Nephron progenitor cell (in vitro differentiated cells): Measurements from ENCODE around the gene PLXDC1.
A peak's percentile ranks its signal among the peaks of the same experiment; 100 is the strongest.

Experiments
- DNase-seq: peaks from one replicate; pipeline ENCODE4 v3.0.0; 2021
- H3K27ac Mint-ChIP-seq: 2 replicates; pipeline ENCODE4 v1.8.0; 2021; ENCODE audit warnings: mild to moderate bottlenecking, moderate library complexity, mixed read lengths
- H3K27me3 Mint-ChIP-seq: 2 replicates; pipeline ENCODE4 v1.8.0; 2021; ENCODE audit warnings: mild to moderate bottlenecking, low read depth, mixed read lengths; ENCODE audit not compliant: poor library complexity
- H3K36me3 Mint-ChIP-seq: 2 replicates; pipeline ENCODE4 v1.8.0; 2021; ENCODE audit warnings: low read depth, mixed read lengths
- H3K4me1 Mint-ChIP-seq: 2 replicates; pipeline ENCODE4 v1.8.0; 2021; ENCODE audit warnings: mixed read lengths
- H3K4me3 Mint-ChIP-seq: 2 replicates; pipeline ENCODE4 v1.8.0; 2021; ENCODE audit warnings: mild to moderate bottlenecking, moderate library complexity, mixed read lengths
- H3K9me3 Mint-ChIP-seq: 2 replicates; pipeline ENCODE4 v1.8.0; 2021; ENCODE audit warnings: mild to moderate bottlenecking, moderate library complexity, mixed read lengths
- TF ChIP-seq, protein P1 (sequence below): fragments of 200-600 bp; sonication (generic); IDR thresholded peaks from 2 replicates; pipeline ENCODE4 v1.5.0; 2021; ENCODE audit warnings: antibody characterized with exemption

PLXDC1 gene

DNA sequence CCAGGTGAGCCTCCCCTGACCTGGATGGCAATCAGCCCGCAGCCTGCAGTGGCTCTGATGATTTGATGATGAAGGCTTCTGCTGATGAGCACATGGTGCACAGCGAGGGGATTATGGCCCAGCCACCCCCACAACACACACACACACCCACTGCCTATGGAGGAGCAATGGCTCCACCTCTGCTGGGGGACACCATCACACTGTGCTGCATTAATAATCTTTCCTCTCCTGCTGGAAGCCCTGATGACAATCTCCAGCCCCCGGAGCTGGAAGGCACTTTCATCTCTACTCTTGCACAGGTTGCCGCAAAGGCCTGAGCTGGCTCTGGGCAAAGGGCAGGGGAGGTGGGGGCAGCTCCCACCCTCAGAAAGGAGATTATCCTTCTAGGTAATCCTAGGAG, 79.9 kb downstream of the PLXDC1 start:
- DNase-seq = no peak
- no peaks in the 10 kb centered on the region for H3K9me3 Mint-ChIP-seq
- H3K27ac Mint-ChIP-seq = no peak overlapping the region
- peaks cover 5% of the 10 kb centered on the region for H3K27me3 Mint-ChIP-seq
- H3K36me3 Mint-ChIP-seq = no peaks in the 10 kb centered on the region
- peaks cover 46% of the 10 kb centered on the region for H3K4me1 Mint-ChIP-seq
- TF ChIP-seq, protein P1, sequence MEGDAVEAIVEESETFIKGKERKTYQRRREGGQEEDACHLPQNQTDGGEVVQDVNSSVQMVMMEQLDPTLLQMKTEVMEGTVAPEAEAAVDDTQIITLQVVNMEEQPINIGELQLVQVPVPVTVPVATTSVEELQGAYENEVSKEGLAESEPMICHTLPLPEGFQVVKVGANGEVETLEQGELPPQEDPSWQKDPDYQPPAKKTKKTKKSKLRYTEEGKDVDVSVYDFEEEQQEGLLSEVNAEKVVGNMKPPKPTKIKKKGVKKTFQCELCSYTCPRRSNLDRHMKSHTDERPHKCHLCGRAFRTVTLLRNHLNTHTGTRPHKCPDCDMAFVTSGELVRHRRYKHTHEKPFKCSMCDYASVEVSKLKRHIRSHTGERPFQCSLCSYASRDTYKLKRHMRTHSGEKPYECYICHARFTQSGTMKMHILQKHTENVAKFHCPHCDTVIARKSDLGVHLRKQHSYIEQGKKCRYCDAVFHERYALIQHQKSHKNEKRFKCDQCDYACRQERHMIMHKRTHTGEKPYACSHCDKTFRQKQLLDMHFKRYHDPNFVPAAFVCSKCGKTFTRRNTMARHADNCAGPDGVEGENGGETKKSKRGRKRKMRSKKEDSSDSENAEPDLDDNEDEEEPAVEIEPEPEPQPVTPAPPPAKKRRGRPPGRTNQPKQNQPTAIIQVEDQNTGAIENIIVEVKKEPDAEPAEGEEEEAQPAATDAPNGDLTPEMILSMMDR = no peak
- H3K4me3 Mint-ChIP-seq = no peak overlapping the region

DNA sequence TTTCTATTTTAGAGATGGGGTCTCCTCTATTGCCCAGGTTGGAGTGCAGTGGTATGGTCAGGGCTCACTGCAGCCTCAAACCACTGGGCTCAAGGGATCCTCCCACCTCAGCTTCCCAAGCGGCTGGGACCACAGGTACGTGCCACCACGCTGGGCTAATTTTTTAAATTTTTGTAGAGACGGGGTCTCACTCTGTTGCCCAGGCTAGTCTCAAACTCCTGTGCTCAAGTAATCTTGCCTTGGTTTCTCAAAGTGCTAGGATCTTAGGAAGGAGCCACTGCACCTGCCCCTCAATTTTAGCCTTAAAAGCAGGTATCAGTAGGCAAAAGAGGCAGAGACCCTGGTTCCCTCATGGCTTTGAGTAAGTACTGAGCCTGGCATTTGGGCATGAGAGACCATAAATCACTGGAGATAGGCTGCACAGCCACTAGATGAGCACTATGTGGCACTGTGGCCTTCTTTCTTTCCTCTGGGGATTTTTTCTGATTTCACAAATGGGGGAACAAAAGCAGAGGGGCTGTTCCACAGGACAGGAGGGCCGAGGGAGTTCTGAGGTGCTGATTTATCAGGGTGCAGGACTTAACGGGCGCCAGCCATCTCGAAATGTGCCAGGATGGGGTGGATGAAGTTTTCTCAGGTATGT, 82.2 kb downstream of the PLXDC1 start:
- DNase-seq = no peak
- Mint-ChIP-seq H3K9me3 (no peaks in the 10 kb centered on the region), H3K36me3 (no peaks in the 10 kb centered on the region), H3K4me1 (peaks cover 43% of the 10 kb centered on the region), H3K27me3 (peaks cover 5% of the 10 kb centered on the region), H3K27ac (no peak overlapping the region), H3K4me3 (no peak overlapping the region)
- TF ChIP-seq, protein P1 = peak; percentile 40

DNA sequence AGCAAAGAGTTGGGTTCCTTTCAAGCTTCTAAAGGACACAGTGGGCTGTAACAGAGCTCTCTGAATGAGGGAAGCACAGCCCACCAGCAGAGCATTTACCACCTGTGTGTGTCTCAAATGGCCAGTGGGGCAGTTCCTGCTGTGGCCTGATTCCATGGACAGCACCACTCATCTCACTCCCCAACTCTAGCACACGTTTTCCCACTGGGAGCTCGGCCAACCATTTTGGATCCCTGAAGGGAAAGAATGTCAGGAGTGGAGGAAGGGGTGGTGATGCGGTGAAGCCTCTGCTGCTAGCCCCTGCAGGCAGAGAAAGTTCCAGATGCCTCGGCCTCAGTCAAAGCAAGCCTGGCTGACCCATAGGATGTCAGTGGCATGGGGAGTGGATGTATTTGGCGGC, 86.6 kb downstream of the PLXDC1 start:
- Mint-ChIP-seq H3K4me1 (peaks cover 29% of the 10 kb centered on the region), H3K4me3 (no peak overlapping the region), H3K27ac (no peak overlapping the region), H3K27me3 (peaks cover 26% of the 10 kb centered on the region), H3K36me3 (no peaks in the 10 kb centered on the region), H3K9me3 (no peaks in the 10 kb centered on the region)
- TF ChIP-seq, protein P1 = no peak
- no peak for DNase-seq

DNA sequence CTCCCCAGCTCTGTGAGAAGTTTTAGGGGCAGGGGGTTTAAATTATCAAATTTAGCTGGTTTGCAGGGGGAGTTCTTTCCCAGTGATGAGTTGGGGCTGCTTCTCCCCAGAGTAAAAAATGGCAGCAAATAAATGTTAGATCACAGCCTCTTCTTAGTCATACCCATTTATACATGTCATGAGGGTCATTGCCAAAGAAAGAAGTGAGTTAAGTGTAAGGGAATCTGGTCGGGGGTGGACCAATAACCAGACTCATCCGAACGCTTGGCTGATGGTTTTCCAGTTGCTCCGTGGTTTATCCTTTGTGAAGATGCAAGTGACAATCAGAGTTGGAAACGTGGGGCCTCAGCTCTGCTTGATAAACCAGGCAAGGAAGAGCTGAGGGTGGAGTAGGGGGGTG, 87.1 kb downstream of the PLXDC1 start:
- H3K27me3 Mint-ChIP-seq = peaks cover 23% of the 10 kb centered on the region
- no peak overlapping the region for H3K4me3 Mint-ChIP-seq
- no peaks in the 10 kb centered on the region for H3K9me3 Mint-ChIP-seq
- peaks cover 25% of the 10 kb centered on the region for H3K4me1 Mint-ChIP-seq
- no peak for DNase-seq
- TF ChIP-seq, protein P1 = no peak
- H3K27ac Mint-ChIP-seq = no peak overlapping the region
- no peaks in the 10 kb centered on the region for H3K36me3 Mint-ChIP-seq

DNA sequence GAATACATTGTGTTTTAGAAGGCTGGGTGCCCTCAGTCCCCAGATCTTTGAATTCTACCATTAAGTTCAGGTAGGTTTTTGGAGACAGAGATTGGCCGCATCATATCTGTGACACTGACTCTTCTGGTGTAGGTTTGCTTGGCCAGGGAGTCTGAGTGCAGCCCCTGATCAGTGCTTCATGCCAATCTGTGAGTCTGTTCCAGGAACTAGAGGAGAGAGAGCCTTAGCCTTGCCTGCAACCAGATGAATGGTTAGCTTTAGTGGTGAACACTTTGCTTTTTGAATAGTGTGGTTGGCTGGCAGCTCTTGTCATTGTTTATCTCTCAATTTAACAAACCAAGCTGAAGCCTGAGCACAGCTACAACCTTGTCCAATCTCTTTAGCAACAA, 87.8 kb downstream of the PLXDC1 start:
- Mint-ChIP-seq H3K9me3 (no peaks in the 10 kb centered on the region), H3K27ac (no peak overlapping the region), H3K36me3 (no peaks in the 10 kb centered on the region), H3K27me3 (peaks cover 23% of the 10 kb centered on the region), H3K4me3 (no peak overlapping the region), H3K4me1 (peaks cover 29% of the 10 kb centered on the region)
- no peak for DNase-seq
- TF ChIP-seq, protein P1 = no peak
